AG04449 (cell line): ENCODE results near the gene WDR86.

Source experiments
- CTCF ChIA-PET: fragments of 350-600 bp; formaldehyde crosslinking; extraction: SDS; loops from one replicate; lab custom pipeline; 2021; ENCODE audit warnings: antibody characterized with exemption; lab: Yijun Ruan, JAX
- POLR2A ChIA-PET: fragments of 400-600, 350-600 bp; formaldehyde crosslinking; extraction: SDS; loops from one replicate; lab custom pipeline; 2020; ENCODE audit warnings: antibody characterized with exemption, inconsistent platforms; lab: Yijun Ruan, JAX
- DNase-seq: peaks from one replicate; pipeline ENCODE4 v3.0.0-alpha.2; 2010; ENCODE audit warnings: low read depth, low spot score
- H3K4me3 ChIP-seq: 2 replicates; pipeline ENCODE4 v1.5.1; 2011; ENCODE audit warnings: low read depth, mild to moderate bottlenecking, control low read depth, low read length
- CTCF ChIP-seq: IDR thresholded peaks from one replicate; pipeline ENCODE4 v1.5.1; 2011; ENCODE audit warnings: mild to moderate bottlenecking, moderate library complexity, low read length, control low read depth, inconsistent platforms; ENCODE audit not compliant: insufficient read depth; ENCODE audit errors: missing control alignments

The WDR86 gene

GRCh38 chr7:151393031-151393977 lies 16.5 kb downstream of the WDR86 start:
- ChIA-PET CTCF (no interaction called here), POLR2A (no interaction called here)
- H3K4me3 ChIP-seq, result no peak overlapping the region
- no peak for TF ChIP-seq CTCF
- no peak for DNase-seq

GRCh38 chr7:151392426-151392825 lies 17.4 kb downstream of the WDR86 start:
- CTCF ChIA-PET, result no interaction called here
- POLR2A ChIA-PET, result no interaction called here
- H3K4me3 ChIP-seq, result no peak overlapping the region
- DNase-seq, result no peak
- TF ChIP-seq CTCF, result no peak

- CTCF ChIA-PET, result no interaction called here
- DNase-seq, result no peak
- H3K4me3 ChIP-seq, result no peak overlapping the region
- TF ChIP-seq CTCF, result no peak
- POLR2A ChIA-PET, result no interaction called here
Observed at GRCh38 chr7:151392002-151392401, 17.8 kb downstream of the WDR86 start.

- POLR2A ChIA-PET, result no interaction called here
- DNase-seq, result no peak
- no peak overlapping the region for H3K4me3 ChIP-seq
- CTCF ChIA-PET, result no interaction called here
- no peak for TF ChIP-seq CTCF
Observed at GRCh38 chr7:151391358-151391730, 18.5 kb downstream of the WDR86 start.

GRCh38 chr7:151390598-151391357 lies 19.1 kb downstream of the WDR86 start:
- ChIA-PET POLR2A (no interaction called here), CTCF (no interaction called here)
- no peak for DNase-seq
- no peak for TF ChIP-seq CTCF
- H3K4me3 ChIP-seq, result no peak overlapping the region
